T-cell (primary cell): Measurements from ENCODE around the gene RNF212B. TPM values are rescaled to one million over a fixed set of nuclear protein-coding genes. Genes with fewer than 3 reads are reported as not detected.
"Not testable (repeated sequence)": the region's sequence is repeated elsewhere in the genome, so short reads cannot be mapped to it uniquely, and the experiment has no call there.

ENCODE experiments used
- ATAC-seq, 4 experiments: fragments of 200-7000 bp in 3 of 4; fragments of 150-1000 bp in 1 of 4; cut with Tn5 transposase; replicated peaks in 1 of 4; 1 replicate in 3 of 4; 2 replicates in 1 of 4; pipeline ENCODE4 v1.10.0; 2021; ENCODE audit warnings: moderate library complexity in 3 of 4, mild to moderate bottlenecking in 2 of 4, moderate number of reproducible peaks in 1 of 4
- CTCF ChIA-PET, 2 donors: fragments of 300-600 bp; sonication (Branson Sonifier 250); formaldehyde crosslinking; loops; one replicate each; lab custom pipeline; 2022; ENCODE audit warnings: antibody characterized with exemption in 2 of 2; lab: Charles Lee
- POLR2A ChIA-PET, 2 donors: fragments of 300-600 bp; sonication (Branson Sonifier 250); formaldehyde crosslinking; loops; one replicate each; lab custom pipeline; 2022; ENCODE audit warnings: antibody characterized with exemption in 2 of 2; lab: Charles Lee
- DNase-seq, 35 experiments: peaks; one replicate each; pipeline versions ENCODE4 v3.0.0 to v3.0.0-alpha.2; 2013 to 2023
- H3K27ac ChIP-seq: one replicate; pipeline ENCODE4 v1.5.1; 2013; ENCODE audit warnings: low read length
- H3K27me3 ChIP-seq, 2 experiments: replicated peaks in 1 of 2; 1 replicate in 1 of 2; 2 replicates in 1 of 2; pipeline versions ENCODE4 v1.6.1 to v1.7.0; 2013; ENCODE audit warnings: low read length in 1 of 2, mixed read lengths in 1 of 2; ENCODE audit not compliant: control insufficient read depth in 2 of 2, insufficient read depth in 2 of 2; ENCODE audit errors: extremely low read depth in 1 of 2
- H3K36me3 ChIP-seq, 2 donors: 1 replicate in 1 of 2; 2 replicates in 1 of 2; pipeline versions ENCODE4 v1.6.1 to v1.7.0; 2013; ENCODE audit warnings: low read length in 1 of 2; ENCODE audit not compliant: control insufficient read depth in 2 of 2, insufficient read depth in 1 of 2; ENCODE audit errors: extremely low read depth in 1 of 2
- H3K4me1 ChIP-seq, 2 experiments: 1 replicate in 1 of 2; 2 replicates in 1 of 2; pipeline versions ENCODE4 v1.6.1 to v1.7.0; 2013; ENCODE audit warnings: low read length in 2 of 2, mixed read lengths in 1 of 2; ENCODE audit not compliant: insufficient read depth in 2 of 2, control insufficient read depth in 1 of 2; ENCODE audit errors: extremely low read depth in 1 of 2
- H3K4me3 ChIP-seq, 2 donors: 1 replicate in 1 of 2; 2 replicates in 1 of 2; pipeline versions ENCODE4 v1.5.1 to v1.7.0; 2013; ENCODE audit warnings: mild to moderate bottlenecking in 2 of 2, low read length in 1 of 2, moderate library complexity in 1 of 2; ENCODE audit not compliant: control insufficient read depth in 1 of 2; ENCODE audit errors: extremely low read depth in 1 of 2
- H3K9me3 ChIP-seq: 2 replicates; pipeline ENCODE4 v1.7.0; 2013
- H3K27ac Mint-ChIP-seq, 2 donors: one replicate each; pipeline ENCODE4 v1.8.0; 2020 to 2021; ENCODE audit warnings: mild to moderate bottlenecking in 2 of 2, mixed read lengths in 2 of 2
- H3K27me3 Mint-ChIP-seq, 2 donors: one replicate each; pipeline ENCODE4 v1.8.0; 2021 to 2022; ENCODE audit warnings: mixed read lengths in 2 of 2
- H3K36me3 Mint-ChIP-seq: one replicate; pipeline ENCODE4 v1.8.0; 2021; ENCODE audit warnings: mixed read lengths
- H3K4me1 Mint-ChIP-seq, 3 donors: one replicate each; pipeline ENCODE4 v1.8.0; 2020 to 2022; ENCODE audit warnings: mixed read lengths in 3 of 3, mild to moderate bottlenecking in 1 of 3
- H3K4me3 Mint-ChIP-seq, 3 donors: one replicate each; pipeline ENCODE4 v1.8.0; 2020 to 2022; ENCODE audit warnings: mild to moderate bottlenecking in 3 of 3, mixed read lengths in 3 of 3, moderate library complexity in 3 of 3
- H3K9me3 Mint-ChIP-seq, 3 donors: one replicate each; pipeline ENCODE4 v1.8.0; 2020 to 2022; ENCODE audit warnings: mixed read lengths in 3 of 3
- WGBS: methylation state at CpG from one replicate; pipeline ENCODE4 v1.1.5; 2013; ENCODE audit warnings: missing lambda C conversion rate; ENCODE audit not compliant: insufficient coverage; 5-methylcytosine and 5-hydroxymethylcytosine counted together
- total RNA-seq, 35 experiments: library from RNA in 6 of 35; stranded (reverse) in 6 of 35; fragments of 120-200 nt in 1 of 35; gene quantifications; one replicate each; pipeline versions ENCODE4 v1.2.1 to v1.2.4 and lab custom pipeline; 2013 to 2026

The RNF212B gene
- total RNA-seq, 5 donors from 2014 or later (not counting 1 experiment from before 2014, with no cell fraction given): 1.1 TPM; not detected in 4

DNA sequence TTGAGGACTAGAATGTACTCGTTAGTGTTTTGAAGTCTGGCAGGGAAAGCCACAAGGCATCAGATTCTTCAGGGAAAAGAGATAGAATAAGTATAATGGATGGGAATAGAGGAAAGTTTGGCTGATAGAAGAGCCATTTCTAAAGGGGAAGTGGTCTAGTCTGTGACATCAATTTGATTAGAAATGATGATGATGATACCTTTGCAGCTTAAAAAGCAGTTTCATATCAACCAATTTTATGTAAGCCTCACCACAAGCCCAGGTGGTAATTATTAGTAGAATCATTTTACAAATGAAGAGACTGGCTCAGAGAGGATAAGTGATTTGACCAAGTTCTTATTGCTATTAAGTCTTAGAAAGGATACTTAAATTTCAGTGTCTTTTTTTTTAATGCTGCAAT lies 2.9 kb downstream of the RNF212B start:
- H3K4me3 ChIP-seq: no peak overlapping the region
- H3K4me1 Mint-ChIP-seq: peaks cover 5 to 7% (median 6%) of the 10 kb centered on the region in 3 donors
- no peaks in the 10 kb centered on the region for H3K36me3 Mint-ChIP-seq
- ATAC-seq (no peak), DNase-seq (no peak)
- no peaks in the 10 kb centered on the region for H3K9me3 Mint-ChIP-seq
- peaks cover 19 to 23% of the 10 kb centered on the region in 2 donors for H3K27me3 Mint-ChIP-seq
- no peak overlapping the region for H3K27ac Mint-ChIP-seq
- ChIA-PET CTCF (no interaction called here), POLR2A (no interaction called here)
- no CpG with 5 or more reads among the region's 1 CpG for WGBS
- peaks cover 0 to 8% of the 10 kb centered on the region in 2 experiments for H3K4me1 ChIP-seq
- H3K36me3 ChIP-seq: no peaks in the 10 kb centered on the region
- H3K27me3 ChIP-seq: peaks cover 0 to 23% of the 10 kb centered on the region in 2 experiments
- no peak overlapping the region for H3K27ac ChIP-seq
- no peak overlapping the region for H3K4me3 Mint-ChIP-seq
- H3K9me3 ChIP-seq: no peaks in the 10 kb centered on the region

DNA sequence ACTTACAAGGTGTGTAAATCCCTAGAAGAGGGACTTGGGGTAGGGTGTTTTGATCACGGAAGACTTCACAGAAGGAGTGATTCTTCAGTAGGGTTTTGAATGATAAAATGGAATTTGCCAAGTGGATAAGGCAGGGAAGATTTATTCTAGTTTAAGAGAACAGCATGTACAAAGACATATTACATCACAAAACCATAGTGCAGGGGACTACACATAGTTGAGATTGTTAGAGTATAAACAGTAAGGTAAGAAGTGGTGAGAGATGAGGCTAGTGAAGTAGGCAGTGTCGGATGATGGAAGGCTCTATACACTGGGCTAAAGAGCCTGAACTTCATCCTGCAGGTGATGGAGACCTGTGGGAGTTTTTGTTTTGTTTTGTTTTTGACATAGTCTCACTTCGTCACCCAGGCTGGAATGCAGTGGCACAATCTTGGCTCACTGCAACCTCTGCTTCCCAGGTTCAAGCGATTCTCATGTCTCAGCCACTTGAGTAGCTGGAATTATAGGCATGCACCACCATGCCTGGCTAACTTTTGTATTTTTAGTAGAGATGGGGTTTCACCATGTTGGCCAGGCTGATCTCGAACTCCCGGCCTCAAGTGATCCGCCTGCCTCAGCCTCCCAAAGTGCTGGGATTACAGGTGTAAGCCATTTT lies 3.5 kb downstream of the RNF212B start:
- H3K4me1 ChIP-seq, H3K9me3 Mint-ChIP-seq, DNase-seq, H3K4me3 ChIP-seq, H3K27ac ChIP-seq, H3K9me3 ChIP-seq, H3K4me3 Mint-ChIP-seq, H3K36me3 Mint-ChIP-seq, H3K36me3 ChIP-seq, CTCF ChIA-PET, H3K4me1 Mint-ChIP-seq, H3K27ac Mint-ChIP-seq, ATAC-seq: not testable (repeated sequence)
- H3K27me3 ChIP-seq: peaks cover 0 to 20% of the 10 kb centered on the region in 2 experiments
- POLR2A ChIA-PET: interaction anchor here in 1 of 2 donors (0.5 kb wide), 1 partner anchor 8 kb away, joined by 4 read pairs; no protein-coding TSS in a partner anchor
- H3K27me3 Mint-ChIP-seq: peaks cover 19 to 23% of the 10 kb centered on the region in 2 donors
- WGBS: 86% methylated on average over 2 of the region's 7 CpGs

- no peak overlapping the region for H3K4me3 Mint-ChIP-seq
- no CpG with 5 or more reads among the region's 3 CpGs for WGBS
- Histone ChIP-seq H3K36me3 (no peaks in the 10 kb centered on the region), H3K4me1 (peaks cover 0 to 8% of the 10 kb centered on the region in 2 experiments), H3K27me3 (peaks cover 0 to 14% of the 10 kb centered on the region in 2 experiments), H3K9me3 (no peaks in the 10 kb centered on the region), H3K4me3 (no peak overlapping the region), H3K27ac (no peak overlapping the region)
- H3K4me1 Mint-ChIP-seq: peaks cover 5 to 7% (median 6%) of the 10 kb centered on the region in 3 donors
- CTCF ChIA-PET: interaction anchor here in 1 of 2 donors (0.7 kb wide), 1 partner anchor 173 kb away, joined by 5 read pairs; no protein-coding TSS in a partner anchor
- POLR2A ChIA-PET: no interaction called here
- no peak for DNase-seq
- H3K36me3 Mint-ChIP-seq: no peaks in the 10 kb centered on the region
- no peak overlapping the region for H3K27ac Mint-ChIP-seq
- no peak for ATAC-seq
- H3K9me3 Mint-ChIP-seq: no peaks in the 10 kb centered on the region
- peaks cover 19 to 23% of the 10 kb centered on the region in 2 donors for H3K27me3 Mint-ChIP-seq
Measured at GRCh38 chr14:23242076-23242475, 4.3 kb downstream of the RNF212B start.

- H3K36me3 ChIP-seq: no peaks in the 10 kb centered on the region
- no peak overlapping the region for H3K4me3 Mint-ChIP-seq
- H3K36me3 Mint-ChIP-seq: no peaks in the 10 kb centered on the region
- peaks cover 0 to under 1% (median 0%) of the 10 kb centered on the region in 3 donors for H3K4me1 Mint-ChIP-seq
- no peak overlapping the region for H3K27ac ChIP-seq
- ATAC-seq: no peak
- POLR2A ChIA-PET: no interaction called here
- DNase-seq: no peak
- WGBS: no CpG with 5 or more reads among the region's 2 CpGs
- H3K27ac Mint-ChIP-seq: no peak overlapping the region
- H3K9me3 Mint-ChIP-seq: no peaks in the 10 kb centered on the region
- H3K27me3 Mint-ChIP-seq: peaks cover 13 to 15% of the 10 kb centered on the region in 2 donors
- peaks cover 0 to 7% of the 10 kb centered on the region in 2 experiments for H3K27me3 ChIP-seq
- H3K4me1 ChIP-seq: peaks cover 0 to 2% of the 10 kb centered on the region in 2 experiments
- CTCF ChIA-PET: interaction anchor here (0.6 kb wide), 2 partner anchors 236 to 1898 kb away, joined by 5 to 7 read pairs; no protein-coding TSS in a partner anchor
- H3K4me3 ChIP-seq: no peak overlapping the region
- H3K9me3 ChIP-seq: no peaks in the 10 kb centered on the region
Measured at GRCh38 chr14:23243066-23243465, 5.3 kb downstream of the RNF212B start.

DNA sequence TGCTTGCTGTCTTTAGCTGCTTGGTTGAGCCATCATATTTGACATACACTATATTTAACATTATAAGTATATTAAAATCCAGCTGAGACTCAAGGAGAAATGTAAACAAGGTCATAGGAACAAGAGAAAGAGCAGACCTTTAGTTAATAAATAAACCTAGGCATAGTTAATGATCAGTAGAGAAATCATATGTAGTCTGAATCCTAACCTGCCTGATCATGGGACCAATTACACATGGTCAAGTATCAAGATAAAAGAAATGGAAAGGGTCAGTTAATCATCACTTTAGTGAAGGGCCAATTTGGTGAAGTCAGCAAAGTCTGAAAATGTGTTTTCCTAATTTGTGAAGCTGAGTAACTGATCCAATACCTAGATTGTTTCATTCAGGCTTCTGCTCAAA lies 7.5 kb downstream of the RNF212B start:
- H3K27ac Mint-ChIP-seq: no peak overlapping the region
- no peaks in the 10 kb centered on the region for H3K9me3 Mint-ChIP-seq
- ChIA-PET CTCF (interaction anchor here in 1 of 2 donors (0.7 kb wide), 1 partner anchor 21 kb away, joined by 3 read pairs; no protein-coding TSS in a partner anchor), POLR2A (no interaction called here)
- H3K36me3 Mint-ChIP-seq: no peaks in the 10 kb centered on the region
- no peaks in the 10 kb centered on the region for H3K4me1 Mint-ChIP-seq
- Histone ChIP-seq H3K9me3 (no peaks in the 10 kb centered on the region), H3K4me3 (no peak overlapping the region), H3K27ac (no peak overlapping the region), H3K36me3 (no peaks in the 10 kb centered on the region), H3K27me3 (peaks cover 0 to 3% of the 10 kb centered on the region in 2 experiments), H3K4me1 (no peaks in the 10 kb centered on the region)
- no peak for DNase-seq
- H3K27me3 Mint-ChIP-seq: peaks cover 10 to 12% of the 10 kb centered on the region in 2 donors
- no peak overlapping the region for H3K4me3 Mint-ChIP-seq
- no peak for ATAC-seq

- ATAC-seq: no peak
- ChIA-PET CTCF (no interaction called here), POLR2A (interaction anchor here in 1 of 2 donors (0.6 kb wide), 1 partner anchor 27 kb away, joined by 3 read pairs; no protein-coding TSS in a partner anchor)
- Histone ChIP-seq H3K27ac (no peak overlapping the region), H3K27me3 (peaks cover 0 to 4% of the 10 kb centered on the region in 2 experiments), H3K4me1 (no peaks in the 10 kb centered on the region), H3K4me3 (no peak overlapping the region), H3K36me3 (no peaks in the 10 kb centered on the region), H3K9me3 (no peaks in the 10 kb centered on the region)
- DNase-seq: no peak
- Mint-ChIP-seq H3K4me1 (no peaks in the 10 kb centered on the region), H3K27me3 (peaks cover 23 to 24% of the 10 kb centered on the region in 2 donors), H3K4me3 (no peak overlapping the region), H3K9me3 (no peaks in the 10 kb centered on the region), H3K27ac (no peak overlapping the region), H3K36me3 (no peaks in the 10 kb centered on the region)
- 70% methylated on average over 2 of the region's 7 CpGs for WGBS
Measured at GRCh38 chr14:23248601-23249000, 10.9 kb downstream of the RNF212B start.
